GM12892 (cell line): ENCODE data around the gene CYTH2.

Experiments used
- POLR2A ChIP-seq: IDR thresholded peaks from 2 replicates; pipeline ENCODE4 v1.6.1; 2011; ENCODE audit warnings: low read depth, low read length, control low read depth
- TAF1 ChIP-seq: IDR thresholded peaks from 2 replicates; pipeline ENCODE4 v1.6.1; 2011; ENCODE audit warnings: low read depth, mild to moderate bottlenecking, control low read depth, low read length, borderline replicate concordance

GRCh38 chr19:48490981-48491792 lies 22.0 kb downstream of the CYTH2 start:
- TF ChIP-seq TAF1 (no peak), POLR2A (no peak)
